Measurements from ENCODE around the gene MAGEB4.

- no peak for TF ChIP-seq CTCF (conservative IDR thresholded peaks at IDR 0.05)
- TF ChIP-seq ZFX (IDR thresholded peaks at IDR 0.05), result no peak
These were observed 13.3 kb upstream of the MAGEB4 start for GRCh38 chrX:30228526-30228925.
